Lower leg skin (tissue), 3 donors: ENCODE measurements around the gene DCUN1D5.

Experiments used
- CTCF ChIP-seq, 3 donors: fragments of 450-650 bp; IDR thresholded peaks; one replicate each; pipeline ENCODE4 v1.5.1; 2016; ENCODE audit warnings: antibody characterized with exemption in 3 of 3, mild to moderate bottlenecking in 3 of 3, moderate library complexity in 2 of 3
- POLR2A ChIP-seq, 2 donors: fragments of 450-650 bp; IDR thresholded peaks; one replicate each; pipeline ENCODE4 v1.6.1; 2016 to 2017; ENCODE audit warnings: antibody characterized with exemption in 2 of 2, mild to moderate bottlenecking in 1 of 2, moderate library complexity in 1 of 2

GRCh38 chr11:103079833-103080232 lies 12.1 kb downstream of the DCUN1D5 start:
- TF ChIP-seq CTCF (IDR thresholded peaks at IDR 0.05): no peak
- TF ChIP-seq POLR2A (IDR thresholded peaks at IDR 0.05): no peak
